WTC11 (cell line): Measurements from ENCODE around the gene LRMDA. TPM values are rescaled to one million over a fixed set of nuclear protein-coding genes. Genes with fewer than 3 reads are reported as not detected.

Experiments
- ATAC-seq: fragments of 200-7000 bp; cut with Tn5 transposase; 2 replicates; pipeline ENCODE4 v1.10.0; 2021; ENCODE audit warnings: mild to moderate bottlenecking, moderate library complexity
- CTCF ChIA-PET: fragments of 300-600 bp; sonication (Branson Sonifier 250); formaldehyde crosslinking; loops from one replicate; lab custom pipeline; 2021; ENCODE audit warnings: antibody characterized with exemption; lab: Charles Lee
- POLR2A ChIA-PET: fragments of 350-600 bp; sonication (Branson Sonifier 250); formaldehyde crosslinking; loops from one replicate; lab custom pipeline; 2021; ENCODE audit warnings: antibody characterized with exemption; lab: Charles Lee
- DNase-seq: peaks from one replicate; pipeline ENCODE4 v3.0.0; 2021; ENCODE audit warnings: low spot score
- H3K27ac Mint-ChIP-seq: 2 replicates; pipeline ENCODE4 v1.8.0; 2021; ENCODE audit warnings: mixed read lengths
- H3K27me3 Mint-ChIP-seq: 2 replicates; pipeline ENCODE4 v1.8.0; 2021; ENCODE audit warnings: low read depth, mild to moderate bottlenecking, moderate library complexity, mixed read lengths
- H3K36me3 Mint-ChIP-seq: 2 replicates; pipeline ENCODE4 v1.8.0; 2021; ENCODE audit warnings: mixed read lengths
- H3K4me1 Mint-ChIP-seq: 2 replicates; pipeline ENCODE4 v1.8.0; 2022; ENCODE audit warnings: mixed read lengths
- H3K4me3 Mint-ChIP-seq: 2 replicates; pipeline ENCODE4 v1.8.0; 2021; ENCODE audit warnings: mild to moderate bottlenecking, moderate library complexity, mixed read lengths
- H3K9me3 Mint-ChIP-seq: 2 replicates; pipeline ENCODE4 v1.8.0; 2021; ENCODE audit warnings: mixed read lengths
- AR ChIP-seq: fragments of 250-450 bp; sonication (Bioruptor Pico); IDR thresholded peaks from 2 replicates; pipeline ENCODE4 v1.9.0; 2021; ENCODE audit warnings: mild to moderate bottlenecking
- ATF6 ChIP-seq: sonication (generic); formaldehyde crosslinking; IDR thresholded peaks from 2 replicates; pipeline ENCODE4 v1.8.1; 2023; ENCODE audit warnings: mild to moderate bottlenecking, missing genetic modification reagents
- CBFB ChIP-seq: sonication (generic); formaldehyde crosslinking; IDR thresholded peaks from 2 replicates; pipeline ENCODE4 v1.8.1; 2022; ENCODE audit warnings: mild to moderate bottlenecking, low read depth, missing genetic modification reagents
- CDX4 ChIP-seq: fragments of 250-450 bp; sonication (Bioruptor Pico); IDR thresholded peaks from 2 replicates; pipeline ENCODE4 v1.9.0; 2021; ENCODE audit warnings: moderate library complexity, mild to moderate bottlenecking, inconsistent platforms, borderline replicate concordance
- CREM ChIP-seq: sonication (generic); formaldehyde crosslinking; IDR thresholded peaks from 2 replicates; pipeline ENCODE4 v1.8.1; 2022; ENCODE audit warnings: mild to moderate bottlenecking, missing genetic modification reagents, moderate library complexity
- CTCF ChIP-seq: fragments of 200-600 bp; IDR thresholded peaks from 2 replicates; pipeline ENCODE4 v1.8.0; 2022; ENCODE audit warnings: antibody characterized with exemption
- ERG ChIP-seq: fragments of 250-450 bp; sonication (Bioruptor Pico); IDR thresholded peaks from 2 replicates; pipeline ENCODE4 v1.8.0; 2021; ENCODE audit warnings: mild to moderate bottlenecking
- ETV6 ChIP-seq: sonication (generic); formaldehyde crosslinking; IDR thresholded peaks from 2 replicates; pipeline ENCODE4 v1.8.1; 2022; ENCODE audit warnings: mild to moderate bottlenecking, missing genetic modification reagents
- FOXP4 ChIP-seq: sonication (generic); formaldehyde crosslinking; IDR thresholded peaks from 2 replicates; pipeline ENCODE4 v1.8.0; 2022; ENCODE audit warnings: mild to moderate bottlenecking, missing genetic modification reagents
- GTF2I ChIP-seq: fragments of 250-450 bp; sonication (Bioruptor Pico); conservative IDR thresholded peaks from 2 replicates; pipeline ENCODE4 v1.4.0; 2021; ENCODE audit warnings: mild to moderate bottlenecking
- HMGA2 ChIP-seq: fragments of 250-450 bp; sonication (Bioruptor Pico); IDR thresholded peaks from 2 replicates; pipeline ENCODE4 v1.4.0; 2021; ENCODE audit warnings: mild to moderate bottlenecking, moderate library complexity
- OVOL2 ChIP-seq: fragments of 250-450 bp; sonication (Bioruptor Pico); IDR thresholded peaks from 2 replicates; pipeline ENCODE4 v1.9.0; 2021; ENCODE audit warnings: mild to moderate bottlenecking, borderline replicate concordance
- PRRX2 ChIP-seq: fragments of 250-450 bp; sonication (Bioruptor Pico); IDR thresholded peaks from 2 replicates; pipeline ENCODE4 v1.8.0; 2021; ENCODE audit warnings: mild to moderate bottlenecking
- TCF7 ChIP-seq: sonication (generic); formaldehyde crosslinking; IDR thresholded peaks from 2 replicates; pipeline ENCODE4 v1.8.0; 2022; ENCODE audit warnings: mild to moderate bottlenecking, low read depth, missing genetic modification reagents, moderate library complexity
- TEAD1 ChIP-seq: sonication (generic); formaldehyde crosslinking; IDR thresholded peaks from 2 replicates; pipeline ENCODE4 v1.8.0; 2022; ENCODE audit warnings: mild to moderate bottlenecking, missing genetic modification reagents
- ZBTB21 ChIP-seq: sonication (generic); formaldehyde crosslinking; IDR thresholded peaks from 2 replicates; pipeline ENCODE4 v1.8.1; 2023; ENCODE audit warnings: mild to moderate bottlenecking, missing genetic modification reagents, borderline replicate concordance
- ZNF138 ChIP-seq: sonication (generic); formaldehyde crosslinking; conservative IDR thresholded peaks from 2 replicates; pipeline ENCODE4 v1.8.1; 2022; ENCODE audit warnings: mild to moderate bottlenecking, moderate library complexity, missing genetic modification reagents
- ZNF263 ChIP-seq: sonication (generic); formaldehyde crosslinking; IDR thresholded peaks from 2 replicates; pipeline ENCODE4 v1.8.1; 2022; ENCODE audit warnings: low read depth, mild to moderate bottlenecking, moderate library complexity, missing genetic modification reagents
- ZNF396 ChIP-seq: fragments of 250-450 bp; sonication (Bioruptor Pico); IDR thresholded peaks from 2 replicates; pipeline ENCODE4 v1.8.0; 2021; ENCODE audit warnings: mild to moderate bottlenecking, moderate library complexity, borderline replicate concordance
- total RNA-seq: library from RNA; stranded (reverse); gene quantifications from 3 replicates; pipeline ENCODE4 v1.2.3, GENCODE V29; 2021

LRMDA gene
- total RNA-seq, 1 experiment from 2014 or later, result 0.92 TPM

- Mint-ChIP-seq H3K9me3 (peaks cover 27% of the 10 kb centered on the region), H3K4me1 (peaks cover 10% of the 10 kb centered on the region), H3K36me3 (peaks cover 16% of the 10 kb centered on the region), H3K27me3 (peaks cover 72% of the 10 kb centered on the region)
- DNase-seq, result no peak
- CTCF ChIA-PET, result no interaction called here
- POLR2A ChIA-PET, result no interaction called here
- no peak for TF ChIP-seq ZBTB21 (CRISPR knock-in tag)
- TF ChIP-seq, all 79 proteins: peak for 0
- no peak for ATAC-seq
- Mint-ChIP-seq H3K4me3 (no peak overlapping the region), H3K27ac (no peak overlapping the region)
These were observed 8.9 kb downstream of the LRMDA start for GRCh38 chr10:75440271-75440793.

- H3K27ac Mint-ChIP-seq, result no peak overlapping the region
- H3K4me1 Mint-ChIP-seq, result peaks cover 10% of the 10 kb centered on the region
- H3K27me3 Mint-ChIP-seq, result peaks cover 68% of the 10 kb centered on the region
- H3K9me3 Mint-ChIP-seq, result peaks cover 31% of the 10 kb centered on the region
- peaks cover 19% of the 10 kb centered on the region for H3K36me3 Mint-ChIP-seq
- CTCF ChIA-PET, result no interaction called here
- POLR2A ChIA-PET, result no interaction called here
- H3K4me3 Mint-ChIP-seq, result no peak overlapping the region
- ATAC-seq (no peak), DNase-seq (no peak)
- TF ChIP-seq CDX4 (CRISPR knock-in tag) (no peak), CREM (no peak)
These were observed 9.8 kb downstream of the LRMDA start for GRCh38 chr10:75441196-75441595.

GRCh38 chr10:75441682-75442081 lies 10.3 kb downstream of the LRMDA start:
- H3K4me1 Mint-ChIP-seq, result peaks cover 10% of the 10 kb centered on the region
- peaks cover 24% of the 10 kb centered on the region for H3K36me3 Mint-ChIP-seq
- H3K27me3 Mint-ChIP-seq, result peaks cover 67% of the 10 kb centered on the region
- peaks cover 36% of the 10 kb centered on the region for H3K9me3 Mint-ChIP-seq
- ATAC-seq, result no peak
- no peak overlapping the region for H3K27ac Mint-ChIP-seq
- TF ChIP-seq CTCF, result no peak
- TF ChIP-seq ZNF396 (CRISPR knock-in tag), result no peak
- no peak for TF ChIP-seq ZNF263 (CRISPR knock-in tag)
- TF ChIP-seq TCF7 (CRISPR knock-in tag), result no peak
- no peak for TF ChIP-seq GTF2I (CRISPR knock-in tag)
- no peak for TF ChIP-seq AR (CRISPR knock-in tag)
- TF ChIP-seq PRRX2 (CRISPR knock-in tag), result no peak
- no peak for TF ChIP-seq ZNF138 (CRISPR knock-in tag)
- no peak for TF ChIP-seq ERG (CRISPR knock-in tag)
- ChIA-PET POLR2A (no interaction called here), CTCF (no interaction called here)
- no peak for DNase-seq
- H3K4me3 Mint-ChIP-seq, result no peak overlapping the region

- no peak for DNase-seq
- H3K4me1 Mint-ChIP-seq, result peaks cover 14% of the 10 kb centered on the region
- no peak overlapping the region for H3K27ac Mint-ChIP-seq
- no peak for ATAC-seq
- H3K9me3 Mint-ChIP-seq, result peaks cover 40% of the 10 kb centered on the region
- H3K36me3 Mint-ChIP-seq, result peaks cover 27% of the 10 kb centered on the region
- ChIA-PET CTCF (no interaction called here), POLR2A (no interaction called here)
- no peak overlapping the region for H3K4me3 Mint-ChIP-seq
- H3K27me3 Mint-ChIP-seq, result peaks cover 57% of the 10 kb centered on the region
- no peak for TF ChIP-seq FOXP4 (CRISPR knock-in tag)
- TF ChIP-seq ZNF138 (CRISPR knock-in tag), result no peak
- no peak for TF ChIP-seq ETV6 (CRISPR knock-in tag)
- TF ChIP-seq ATF6 (CRISPR knock-in tag), result no peak
- TF ChIP-seq CBFB (CRISPR knock-in tag), result no peak
- TF ChIP-seq TCF7 (CRISPR knock-in tag), result no peak
- no peak for TF ChIP-seq OVOL2 (CRISPR knock-in tag)
- TF ChIP-seq TEAD1 (CRISPR knock-in tag), result no peak
- no peak for TF ChIP-seq HMGA2 (CRISPR knock-in tag)
These were observed 11.9 kb downstream of the LRMDA start for GRCh38 chr10:75443362-75443761.
